ENCODE results near the gene FBXO39.
"Not testable (repeated sequence)": the region's sequence is repeated elsewhere in the genome, so short reads cannot be mapped to it uniquely, and the experiment has no call there.

FBXO39 gene

GRCh38 chr17:6775871-6776405, at the start of gene FBXO39:
TSS of gene FBXO39 (plus strand) at chr17:6776215. CDS start at chr17:6779869, 3,654 bp downstream.
- no peak for DNase-seq

- DNase-seq, result no peak
These were observed 46.5 kb upstream of the FBXO39 start for GRCh38 chr17:6729531-6729930.

GRCh38 chr17:6746665-6747064, 29.4 kb upstream of the FBXO39 start:
- DNase-seq, result not testable (repeated sequence)

GRCh38 chr17:6748617-6749016, 27.4 kb upstream of the FBXO39 start:
- DNase-seq, result no peak

- DNase-seq, result no peak
These were observed 26.5 kb upstream of the FBXO39 start for GRCh38 chr17:6749519-6749918.

- no peak for DNase-seq
These were observed 23.7 kb upstream of the FBXO39 start for GRCh38 chr17:6752068-6752909.

GRCh38 chr17:6753006-6753445, 23.0 kb upstream of the FBXO39 start:
- no peak for DNase-seq

GRCh38 chr17:6753546-6753945, 22.5 kb upstream of the FBXO39 start:
- no peak for DNase-seq

GRCh38 chr17:6755281-6755680, 20.7 kb upstream of the FBXO39 start:
- DNase-seq, result no peak

- no peak for DNase-seq
These were observed 20.3 kb upstream of the FBXO39 start, which contains the start of gene XAF1 for GRCh38 chr17:6755731-6756184. TSS of gene XAF1 (plus strand) at chr17:6756046. CDS start at chr17:6756079, 33 bp downstream.

GRCh38 chr17:6756425-6757031, 19.5 kb upstream of the FBXO39 start:
- DNase-seq, result no peak

- no peak for DNase-seq
These were observed 18.3 kb upstream of the FBXO39 start for GRCh38 chr17:6757747-6758146.

- no peak for DNase-seq
These were observed 14.2 kb upstream of the FBXO39 start for GRCh38 chr17:6761779-6762178.

GRCh38 chr17:6768447-6768846, 7.6 kb upstream of the FBXO39 start:
- DNase-seq, result no peak

GRCh38 chr17:6772016-6772415, 4.0 kb upstream of the FBXO39 start:
- no peak for DNase-seq

GRCh38 chr17:6774906-6775305, 1.1 kb upstream of the FBXO39 start:
- DNase-seq, result not testable (repeated sequence)

- DNase-seq, result no peak
These were observed 3.4 kb downstream of the FBXO39 start for GRCh38 chr17:6779411-6779810.

GRCh38 chr17:6780001-6780400, 4.0 kb downstream of the FBXO39 start:
- no peak for DNase-seq

- no peak for DNase-seq
These were observed 4.9 kb downstream of the FBXO39 start for GRCh38 chr17:6780886-6781285.

GRCh38 chr17:6782244-6782643, 6.2 kb downstream of the FBXO39 start:
- DNase-seq, result no peak

GRCh38 chr17:6786618-6787017, 10.6 kb downstream of the FBXO39 start:
- no peak for DNase-seq

- DNase-seq, result no peak
These were observed 11.2 kb downstream of the FBXO39 start for GRCh38 chr17:6787081-6787693.

GRCh38 chr17:6789146-6789545, 13.1 kb downstream of the FBXO39 start:
- DNase-seq, result no peak
